GM19351 (cell line): Measurements from ENCODE around the gene SLC34A1.

Experiments
- ATAC-seq: cut with Tn5 transposase; IDR thresholded peaks from one replicate; pipeline ENCODE4 v1.9.1; 2021; ENCODE audit warnings: mild to moderate bottlenecking, moderate library complexity; ENCODE audit not compliant: unreplicated experiment

Gene SLC34A1

GRCh38 chr5:177430140-177430951, 46.1 kb downstream of the SLC34A1 start:
- ATAC-seq, result no peak

GRCh38 chr5:177430972-177431316, 46.7 kb downstream of the SLC34A1 start:
- no peak for ATAC-seq

- ATAC-seq, result peak; percentile 44
Observed at GRCh38 chr5:177431317-177432142, 47.3 kb downstream of the SLC34A1 start.

GRCh38 chr5:177432143-177432838, 48.1 kb downstream of the SLC34A1 start:
- peak; percentile 8 for ATAC-seq

DNA sequence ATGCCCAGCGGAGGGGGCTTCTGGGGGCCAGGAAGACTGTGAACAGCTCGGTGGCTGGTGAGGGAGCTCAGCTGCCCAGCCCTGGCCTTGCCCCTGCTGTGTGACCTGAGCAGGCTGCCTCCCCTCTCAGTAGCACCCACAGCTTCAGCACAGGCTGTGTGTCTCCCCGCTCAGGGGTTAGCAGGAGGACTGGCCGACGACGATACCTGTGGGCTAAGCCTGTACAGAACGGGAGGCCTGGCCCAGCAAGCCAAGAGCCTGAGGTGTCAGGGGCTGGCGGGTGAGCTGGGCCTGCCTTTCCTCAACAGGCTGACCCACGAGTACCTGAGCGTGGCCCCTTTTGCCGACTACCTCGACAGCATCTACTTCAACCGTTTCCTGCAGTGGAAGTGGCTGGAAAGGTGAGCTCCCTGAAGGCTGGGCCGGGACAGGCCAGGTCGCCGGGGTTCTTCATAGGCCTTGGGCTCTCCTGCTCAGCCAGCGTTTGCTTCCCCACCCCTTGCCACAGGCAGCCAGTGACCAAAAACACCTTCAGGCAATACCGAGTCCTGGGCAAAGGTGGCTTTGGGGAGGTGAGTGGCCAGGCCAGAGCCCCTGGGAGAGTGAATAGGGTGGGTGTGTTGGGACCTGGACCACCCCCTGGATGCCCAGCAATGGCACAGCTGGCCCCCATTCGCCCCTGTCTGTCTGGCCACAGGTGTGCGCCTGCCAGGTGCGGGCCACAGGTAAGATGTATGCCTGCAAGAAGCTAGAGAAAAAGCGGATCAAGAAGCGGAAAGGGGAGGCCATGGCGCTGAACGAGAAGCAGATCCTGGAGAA, 48.8 kb downstream of the SLC34A1 start:
- ATAC-seq, result no peak

- no peak for ATAC-seq
Observed at GRCh38 chr5:177433658-177434217, 49.5 kb downstream of the SLC34A1 start.

GRCh38 chr5:177434437-177434836, 50.2 kb downstream of the SLC34A1 start:
- no peak for ATAC-seq

DNA sequence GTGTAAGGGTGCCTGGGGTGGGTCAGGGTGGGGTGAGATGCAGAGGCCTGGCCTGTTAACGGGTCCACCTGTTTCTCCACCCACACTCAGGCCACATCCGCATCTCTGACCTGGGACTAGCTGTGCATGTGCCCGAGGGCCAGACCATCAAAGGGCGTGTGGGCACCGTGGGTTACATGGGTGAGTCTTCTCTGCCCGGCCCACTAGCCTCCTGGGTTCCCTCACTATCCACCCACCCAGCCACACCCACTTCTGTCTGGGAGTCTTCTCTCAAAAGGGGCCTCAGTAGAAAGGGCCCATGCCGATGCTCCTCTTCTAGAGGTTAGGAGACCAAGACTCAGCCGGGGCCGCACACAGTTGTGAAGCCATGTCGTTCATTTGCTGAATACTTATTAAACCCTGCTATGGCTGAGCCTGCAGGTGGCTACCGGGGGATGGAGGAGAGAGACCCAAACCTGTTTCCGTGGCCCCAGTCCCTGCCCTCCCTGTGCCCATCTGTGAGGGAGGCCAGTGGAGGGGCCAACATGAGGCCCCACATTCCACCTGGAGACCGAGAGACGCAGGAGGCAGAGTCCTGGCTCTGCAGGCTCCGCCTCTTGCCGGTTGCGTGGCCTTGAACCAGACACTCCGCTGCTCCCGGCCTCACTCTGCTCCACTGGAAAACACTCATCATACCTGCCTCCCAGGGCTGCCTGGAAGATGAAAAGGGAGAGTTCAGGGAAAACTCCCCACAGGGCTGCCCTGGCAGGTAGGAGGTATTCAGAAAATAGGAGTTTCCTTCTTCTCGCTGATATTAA, 50.9 kb downstream of the SLC34A1 start:
- ATAC-seq, result no peak

GRCh38 chr5:177435847-177436536, 51.8 kb downstream of the SLC34A1 start:
- ATAC-seq, result no peak

GRCh38 chr5:177437623-177438022, 53.4 kb downstream of the SLC34A1 start:
- no peak for ATAC-seq

- ATAC-seq, result no peak
Observed at GRCh38 chr5:177438468-177438867, 54.2 kb downstream of the SLC34A1 start.

DNA sequence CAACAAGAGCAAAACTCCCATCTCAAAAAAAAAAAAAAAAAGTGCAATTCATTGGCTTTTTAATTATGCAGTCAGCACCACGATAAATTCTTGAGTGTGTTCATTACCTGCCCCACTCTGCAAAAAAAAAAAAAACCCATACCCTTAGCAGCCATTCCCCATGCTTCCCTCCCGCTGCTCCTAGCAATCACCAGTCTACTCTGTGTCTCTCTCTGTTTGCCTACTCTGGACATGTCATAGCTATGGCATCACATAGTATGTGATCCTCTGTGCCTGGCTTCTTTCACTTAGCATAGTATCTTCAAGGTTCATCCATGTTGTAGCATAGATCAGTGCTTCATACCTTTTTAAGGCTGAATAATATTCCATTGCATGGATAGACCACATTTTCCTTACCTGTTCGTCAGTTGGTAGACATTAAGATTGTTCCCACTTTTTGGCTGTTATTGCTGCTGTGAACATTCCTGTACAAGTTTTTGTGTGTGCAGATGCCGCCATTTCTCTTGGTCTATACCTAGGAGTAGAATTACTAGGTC, 55.4 kb downstream of the SLC34A1 start:
- no peak for ATAC-seq

DNA sequence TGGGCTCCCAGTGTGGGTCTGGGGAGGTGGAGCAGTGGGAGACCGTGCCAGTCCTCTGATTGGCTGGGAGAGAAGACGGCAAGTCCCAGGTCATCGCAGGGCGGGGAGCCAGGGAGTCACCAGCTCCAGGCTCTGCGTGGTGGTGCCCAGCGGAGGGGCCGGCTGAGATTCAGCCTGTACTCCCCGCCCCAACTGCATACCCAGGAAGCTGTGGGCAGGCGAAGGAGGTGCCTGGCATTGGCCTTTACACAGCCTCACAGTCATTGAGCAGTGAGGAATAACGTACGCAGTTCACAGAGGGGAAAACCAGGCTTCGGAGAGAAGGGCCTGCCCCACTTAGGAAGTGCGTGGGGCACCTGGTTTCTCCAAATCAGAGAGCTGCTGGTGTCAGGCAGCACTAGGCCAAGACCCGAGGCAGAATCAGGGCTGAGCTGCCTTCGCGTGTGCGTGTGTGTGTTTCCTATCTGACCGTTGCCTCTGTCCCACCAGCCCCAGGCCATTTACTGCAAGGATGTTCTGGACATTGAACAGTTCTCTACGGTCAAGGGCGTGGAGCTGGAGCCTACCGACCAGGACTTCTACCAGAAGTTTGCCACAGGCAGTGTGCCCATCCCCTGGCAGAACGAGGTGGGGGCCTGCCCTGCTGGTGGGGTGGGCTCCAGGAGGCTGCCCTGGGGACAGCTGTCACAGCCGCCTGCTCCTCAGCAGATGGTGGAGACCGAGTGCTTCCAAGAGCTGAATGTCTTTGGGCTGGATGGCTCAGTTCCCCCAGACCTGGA, 56.2 kb downstream of the SLC34A1 start:
- ATAC-seq, result no peak

DNA sequence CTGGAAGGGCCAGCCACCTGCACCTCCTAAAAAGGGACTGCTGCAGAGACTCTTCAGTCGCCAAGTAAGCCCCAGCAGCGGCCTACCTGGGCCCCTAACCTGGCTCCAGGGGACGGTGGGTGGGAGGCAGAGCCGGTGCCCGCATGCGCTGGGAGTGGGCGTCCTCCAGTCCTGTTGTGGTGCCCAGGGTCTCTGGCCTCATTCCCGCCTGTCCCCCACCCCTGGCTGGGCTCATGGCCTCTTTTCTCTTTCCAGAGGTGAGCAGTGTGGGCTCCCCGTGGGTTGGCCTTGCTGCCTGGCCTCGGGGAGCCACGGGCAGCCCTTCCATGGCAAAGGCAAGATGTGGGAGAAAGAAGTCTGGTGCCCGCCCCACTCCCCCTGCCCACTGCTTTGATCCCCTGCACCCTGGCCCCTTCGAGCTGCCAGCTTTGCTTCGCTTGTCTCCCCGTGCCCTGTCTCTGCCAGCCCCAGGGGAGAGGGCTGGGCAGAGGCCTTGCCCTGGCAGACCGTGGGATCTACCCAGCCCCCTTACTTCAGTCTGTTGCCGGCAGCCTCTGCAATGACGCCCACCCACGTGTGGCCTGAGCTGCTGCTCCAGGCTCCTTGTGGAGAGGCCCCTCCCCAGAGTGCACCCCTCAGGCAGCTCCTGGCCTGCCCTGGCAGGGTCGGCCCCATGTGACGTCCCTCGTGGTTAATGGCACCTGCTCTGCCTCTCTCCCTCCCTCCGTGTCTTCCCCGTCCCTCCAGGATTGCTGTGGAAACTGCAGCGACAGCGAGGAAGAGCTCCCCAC, 57.0 kb downstream of the SLC34A1 start:
- no peak for ATAC-seq

DNA sequence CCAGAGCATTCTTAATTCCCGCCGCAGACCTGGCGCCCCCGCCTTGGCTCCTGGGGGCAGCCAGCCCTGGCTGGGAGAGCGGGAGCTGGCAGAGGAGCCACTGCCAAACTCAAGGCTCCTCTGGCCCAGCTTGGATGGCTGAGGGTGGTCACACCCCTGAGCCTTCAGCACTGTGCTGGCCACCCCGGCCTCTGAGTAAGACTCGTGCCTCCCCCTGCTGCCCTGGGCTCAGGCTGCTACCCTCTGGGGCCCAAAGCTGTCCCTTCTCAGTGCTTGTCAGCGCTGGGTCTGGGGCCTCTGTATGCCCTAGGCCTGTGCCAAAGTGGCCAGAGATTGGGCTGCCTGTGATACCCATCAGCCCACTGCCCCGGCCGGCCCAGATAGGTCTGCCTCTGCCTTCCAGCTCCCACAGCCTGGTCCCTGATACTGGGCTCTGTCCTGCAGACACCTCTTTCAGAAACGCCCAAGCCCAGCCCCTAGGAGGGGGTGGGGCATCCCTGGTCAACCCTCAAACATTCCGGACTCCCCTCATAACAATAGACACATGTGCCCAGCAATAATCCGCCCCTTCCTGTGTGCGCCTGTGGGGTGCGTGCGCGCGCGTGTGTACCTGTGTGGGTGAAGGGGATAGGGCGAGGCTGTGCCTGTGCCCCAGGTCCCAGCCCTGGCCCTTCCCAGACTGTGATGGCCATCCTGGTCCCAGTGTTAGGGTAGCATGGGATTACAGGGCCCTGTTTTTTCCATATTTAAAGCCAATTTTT, 58.0 kb downstream of the SLC34A1 start:
- ATAC-seq, result no peak
